Panc1 (cell line): ENCODE data around the gene MS4A15. TPM values are rescaled to one million over a fixed set of nuclear protein-coding genes. Genes with fewer than 3 reads are reported as not detected.

ENCODE experiments used
- ATAC-seq: fragments of 200-7000 bp; cut with Tn5 transposase; 2 replicates; pipeline ENCODE4 v1.9.1; 2020; ENCODE audit warnings: mild to moderate bottlenecking, moderate library complexity
- BruUV-seq: library from RNA; stranded (reverse); fragments of 400-500 nt; replicated peaks from 2 replicates; lab custom pipeline; 2021; lab: Mats Ljungman, UMichigan
- CTCF ChIA-PET: fragments of 300-600 bp; sonication (Branson Sonifier 250); formaldehyde crosslinking; loops from one replicate; lab custom pipeline; 2022; ENCODE audit warnings: antibody characterized with exemption; lab: Charles Lee
- POLR2A ChIA-PET: fragments of 300-600 bp; sonication (Branson Sonifier 250); formaldehyde crosslinking; loops from one replicate; lab custom pipeline; 2022; ENCODE audit warnings: antibody characterized with exemption; lab: Charles Lee
- DNase-seq: peaks from one replicate; pipeline ENCODE4 v3.0.0-alpha.2; 2010; ENCODE audit warnings: low read depth, low spot score
- H3K27ac ChIP-seq: 2 replicates; pipeline ENCODE4 v1.5.1; 2011; ENCODE audit warnings: mild to moderate bottlenecking, low read length, inconsistent platforms
- H3K27me3 ChIP-seq: fragments of 200-500 bp; sonication (Bioruptor generic); 2 replicates; pipeline ENCODE4 v1.6.0; 2014; ENCODE audit warnings: low read length, inconsistent platforms; ENCODE audit not compliant: control insufficient read depth, insufficient read depth
- H3K36me3 ChIP-seq: fragments of 200-500 bp; sonication (Bioruptor generic); 2 replicates; pipeline ENCODE4 v1.5.1; 2014; ENCODE audit warnings: inconsistent platforms, mild to moderate bottlenecking, low read length, moderate library complexity; ENCODE audit not compliant: control insufficient read depth, insufficient read depth
- H3K4me1 ChIP-seq: 2 replicates; pipeline ENCODE4 v1.5.1; 2011; ENCODE audit warnings: inconsistent platforms, mild to moderate bottlenecking, low read length, moderate library complexity; ENCODE audit not compliant: control insufficient read depth, insufficient read depth
- H3K4me3 ChIP-seq, 2 experiments: 2 replicates each; pipeline ENCODE4 v1.5.1; 2011 to 2012; ENCODE audit warnings: low read depth in 2 of 2, low read length in 2 of 2, mild to moderate bottlenecking in 2 of 2, inconsistent platforms in 1 of 2, moderate library complexity in 1 of 2
- H3K9me3 ChIP-seq: fragments of 200-500 bp; sonication (Bioruptor generic); 2 replicates; pipeline ENCODE4 v1.5.1; 2014; ENCODE audit warnings: low read depth, mild to moderate bottlenecking, inconsistent platforms, low read length, moderate library complexity; ENCODE audit not compliant: control insufficient read depth, insufficient read depth
- POLR2AphosphoS5 ChIP-seq: IDR thresholded peaks from 2 replicates; pipeline ENCODE4 v1.6.1; 2012; ENCODE audit warnings: mild to moderate bottlenecking, low read depth, low read length, moderate library complexity
- REST ChIP-seq, 2 experiments: IDR thresholded peaks; 2 replicates each; pipeline ENCODE4 v1.6.1; 2011 to 2012; ENCODE audit warnings: low read depth in 2 of 2, control low read depth in 1 of 2, low read length in 1 of 2, mild to moderate bottlenecking in 1 of 2, moderate library complexity in 1 of 2; ENCODE audit not compliant: insufficient read depth in 1 of 2
- SIN3A ChIP-seq: IDR thresholded peaks from 2 replicates; pipeline ENCODE4 v1.6.1; 2012; ENCODE audit warnings: low read depth, mild to moderate bottlenecking, low read length, moderate library complexity, borderline replicate concordance; ENCODE audit not compliant: insufficient read depth
- TCF7L2 ChIP-seq: IDR thresholded peaks from 2 replicates; pipeline ENCODE4 v1.6.1; 2011; ENCODE audit warnings: mild to moderate bottlenecking, low read depth, low read length, inconsistent platforms
- in situ Hi-C: cut with HindIII; loops from 2 replicates; pipeline ENCODE4 v1.10.0; 2016; ENCODE audit warnings: low sequenced_read_pairs, low pct_unique_long_range_greater_than_20kb
- intact Hi-C: fragments of 100-400 bp; cut with micrococcal nuclease; formaldehyde crosslinking; loops from one replicate; pipeline ENCODE4 v1.10.0; 2022; ENCODE audit not compliant: unreplicated experiment
- total RNA-seq: library from RNA; stranded (reverse); gene quantifications from one replicate; pipeline ENCODE4 v1.2.1, GENCODE V29; 2021; ENCODE audit not compliant: unreplicated experiment
- TF ChIP-seq, protein P1 (sequence below): fragments of 450-650 bp; IDR thresholded peaks from 2 replicates; pipeline ENCODE4 v1.5.1; 2017; ENCODE audit warnings: mild to moderate bottlenecking

The MS4A15 gene
- total RNA-seq, 1 experiment from 2014 or later, result not detected

- no peaks in the 10 kb centered on the region for H3K4me1 ChIP-seq
- no peak for DNase-seq
- POLR2A ChIA-PET, result no interaction called here
- no peak overlapping the region for H3K27ac ChIP-seq
- TF ChIP-seq REST (IDR thresholded peaks at IDR 0.05; ENCODE audit: insufficient read depth in 1 of 2, low read depth in 2 of 2, low read length in 1 of 2), result no peak
- no peak for TF ChIP-seq SIN3A
- TF ChIP-seq TCF7L2, result no peak
- in situ Hi-C loops (no loop called here), intact Hi-C loops (loop anchor here (10.0 kb wide), 1 partner anchor 489 kb away; no protein-coding TSS in a partner anchor)
- H3K36me3 ChIP-seq, result no peaks in the 10 kb centered on the region
- no peak overlapping the region for H3K4me3 ChIP-seq
- CTCF ChIA-PET, result interaction anchor here (1.5 kb wide), 1 partner anchor 10 kb away, joined by 5 read pairs; no protein-coding TSS in a partner anchor
- no TSS peak for BruUV-seq
- H3K9me3 ChIP-seq, result no peaks in the 10 kb centered on the region
- H3K27me3 ChIP-seq, result peaks cover 10% of the 10 kb centered on the region
- no peak for ATAC-seq
These were observed 3.4 kb upstream of the MS4A15 start for GRCh38 chr11:60753309-60753708.

DNA sequence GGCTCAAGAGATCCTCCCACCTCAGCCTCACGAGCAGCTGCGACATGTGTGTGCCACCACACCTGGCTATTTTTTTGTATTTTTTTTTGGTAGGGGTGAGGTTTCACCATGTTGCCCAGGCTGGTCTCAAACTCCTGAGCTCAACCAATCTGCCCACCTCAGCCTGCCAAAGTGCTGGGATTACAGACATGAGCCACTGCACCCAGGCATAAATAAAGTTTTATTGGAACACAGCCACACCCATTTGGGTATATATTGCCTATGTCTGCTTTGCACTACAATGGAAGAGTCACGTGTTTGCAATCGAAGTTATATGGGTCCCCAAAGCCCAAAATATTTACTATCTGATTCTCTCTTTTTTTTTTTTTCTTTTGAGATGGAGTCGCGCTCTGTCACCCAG is 1.8 kb upstream of the MS4A15 start:
- ATAC-seq (no peak), DNase-seq (no peak)
- no peaks in the 10 kb centered on the region for H3K36me3 ChIP-seq
- no peaks in the 10 kb centered on the region for H3K4me1 ChIP-seq
- in situ Hi-C loops (no loop called here), intact Hi-C loops (loop anchor here (10.0 kb wide), 1 partner anchor 490 kb away; no protein-coding TSS in a partner anchor)
- POLR2A ChIA-PET, result no interaction called here
- no peaks in the 10 kb centered on the region for H3K9me3 ChIP-seq
- BruUV-seq, result no TSS peak
- H3K27me3 ChIP-seq, result peaks cover 15% of the 10 kb centered on the region
- TF ChIP-seq TCF7L2, result no peak
- no peak for TF ChIP-seq SIN3A
- TF ChIP-seq REST (IDR thresholded peaks at IDR 0.05; ENCODE audit: insufficient read depth in 1 of 2, low read depth in 2 of 2, low read length in 1 of 2), result no peak
- TF ChIP-seq POLR2AphosphoS5, result no peak
- TF ChIP-seq, protein P1, sequence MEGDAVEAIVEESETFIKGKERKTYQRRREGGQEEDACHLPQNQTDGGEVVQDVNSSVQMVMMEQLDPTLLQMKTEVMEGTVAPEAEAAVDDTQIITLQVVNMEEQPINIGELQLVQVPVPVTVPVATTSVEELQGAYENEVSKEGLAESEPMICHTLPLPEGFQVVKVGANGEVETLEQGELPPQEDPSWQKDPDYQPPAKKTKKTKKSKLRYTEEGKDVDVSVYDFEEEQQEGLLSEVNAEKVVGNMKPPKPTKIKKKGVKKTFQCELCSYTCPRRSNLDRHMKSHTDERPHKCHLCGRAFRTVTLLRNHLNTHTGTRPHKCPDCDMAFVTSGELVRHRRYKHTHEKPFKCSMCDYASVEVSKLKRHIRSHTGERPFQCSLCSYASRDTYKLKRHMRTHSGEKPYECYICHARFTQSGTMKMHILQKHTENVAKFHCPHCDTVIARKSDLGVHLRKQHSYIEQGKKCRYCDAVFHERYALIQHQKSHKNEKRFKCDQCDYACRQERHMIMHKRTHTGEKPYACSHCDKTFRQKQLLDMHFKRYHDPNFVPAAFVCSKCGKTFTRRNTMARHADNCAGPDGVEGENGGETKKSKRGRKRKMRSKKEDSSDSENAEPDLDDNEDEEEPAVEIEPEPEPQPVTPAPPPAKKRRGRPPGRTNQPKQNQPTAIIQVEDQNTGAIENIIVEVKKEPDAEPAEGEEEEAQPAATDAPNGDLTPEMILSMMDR, result no peak
- H3K27ac ChIP-seq, result no peak overlapping the region
- CTCF ChIA-PET, result interaction anchor here (1.5 kb wide), 1 partner anchor 8 kb away, joined by 5 read pairs; no protein-coding TSS in a partner anchor
- H3K4me3 ChIP-seq, result no peak overlapping the region
